COLO829 (cell line): ENCODE results near the gene ALDH16A1.
A peak's percentile ranks its signal among the peaks of the same experiment; 100 is the strongest.

Source experiments
- DNase-seq: peaks from one replicate; pipeline ENCODE4 v3.0.0; 2012; ENCODE audit warnings: low spot score

Gene ALDH16A1

GRCh38 chr19:49488863-49489537 is 36.0 kb downstream of the ALDH16A1 start:
- DNase-seq = no peak

- no peak for DNase-seq
Measured at GRCh38 chr19:49489601-49490167, 36.7 kb downstream of the ALDH16A1 start.

GRCh38 chr19:49490287-49491029 is 37.4 kb downstream of the ALDH16A1 start:
- no peak for DNase-seq

- DNase-seq = no peak
Measured at GRCh38 chr19:49491030-49491803, 38.2 kb downstream of the ALDH16A1 start.

GRCh38 chr19:49491804-49492572 is 39.0 kb downstream of the ALDH16A1 start:
- DNase-seq = no peak

DNA sequence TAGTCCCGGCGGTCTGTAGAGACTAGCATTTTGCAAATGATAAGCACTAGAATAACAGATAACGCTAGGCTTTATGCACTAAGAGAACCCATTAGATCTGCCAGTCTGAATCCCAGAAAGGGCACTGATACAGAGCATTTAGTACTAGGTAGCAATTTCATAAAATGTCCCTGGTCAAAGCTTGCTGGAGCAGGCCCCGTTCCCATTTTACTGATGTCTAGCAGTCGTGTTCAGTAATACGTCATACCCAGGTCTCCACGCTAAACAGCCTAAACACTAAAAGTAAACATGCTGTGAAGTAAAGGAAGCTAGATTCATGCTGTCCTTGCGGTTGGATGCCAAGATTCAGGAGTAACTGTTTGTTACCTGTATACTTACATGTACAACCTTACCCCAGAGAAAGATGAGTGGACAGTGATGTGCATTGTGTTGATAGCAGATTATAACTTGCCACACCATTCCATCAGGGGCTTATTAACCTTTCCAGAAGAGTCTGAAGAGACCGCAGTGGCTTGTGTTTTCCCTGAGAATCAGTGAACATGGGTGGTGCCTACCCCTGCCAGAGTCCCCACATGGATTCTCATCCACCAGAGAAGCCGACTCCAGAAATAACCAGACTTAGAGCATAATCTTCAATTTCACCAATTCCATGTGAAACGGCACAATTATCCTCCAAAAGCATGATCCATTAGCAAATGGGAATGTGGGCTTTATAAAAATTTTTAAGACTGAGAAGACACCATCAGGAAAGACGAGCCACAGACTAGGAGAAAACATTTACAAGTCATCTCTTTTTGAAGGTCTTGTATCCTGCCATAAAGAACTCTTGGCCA is 39.8 kb downstream of the ALDH16A1 start:
- DNase-seq = no peak

DNA sequence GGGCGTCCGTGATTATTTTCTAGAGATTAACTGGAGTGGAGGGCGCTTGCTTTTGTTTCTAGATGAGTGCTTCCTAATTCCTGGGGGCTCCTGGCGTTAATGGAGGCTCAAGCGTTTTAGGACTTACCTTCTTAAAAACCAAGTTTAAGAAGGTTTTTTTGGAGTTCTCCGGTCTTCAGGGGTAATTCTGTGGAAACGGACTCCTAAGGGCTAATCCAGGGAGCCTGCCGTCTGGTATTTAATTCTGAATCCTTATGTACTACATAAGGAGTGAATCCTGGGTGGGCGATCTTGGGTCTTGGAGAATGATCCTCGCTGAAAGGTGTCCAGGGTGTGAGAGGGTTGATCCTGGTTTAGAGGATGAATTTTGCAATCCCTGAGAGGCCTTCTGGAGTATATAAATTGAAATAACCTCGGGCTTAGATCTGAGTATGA is 43.6 kb downstream of the ALDH16A1 start:
- DNase-seq = no peak

- peak; percentile 67 for DNase-seq
Measured at GRCh38 chr19:49497047-49497788, 44.2 kb downstream of the ALDH16A1 start.

GRCh38 chr19:49497789-49498103 is 44.7 kb downstream of the ALDH16A1 start:
- DNase-seq = no peak

- DNase-seq = no peak
Measured at GRCh38 chr19:49498475-49498874, 45.5 kb downstream of the ALDH16A1 start.

GRCh38 chr19:49499030-49499670 is 46.1 kb downstream of the ALDH16A1 start:
- DNase-seq = no peak

- DNase-seq = peak; percentile 66
Measured at GRCh38 chr19:49502866-49503581, 50.0 kb downstream of the ALDH16A1 start.

GRCh38 chr19:49503582-49503962 is 50.5 kb downstream of the ALDH16A1 start:
- DNase-seq = no peak

- peak; percentile 59 for DNase-seq
Measured at GRCh38 chr19:49506575-49507105, 53.6 kb downstream of the ALDH16A1 start.

- DNase-seq = no peak
Measured at GRCh38 chr19:49507803-49508494, 54.9 kb downstream of the ALDH16A1 start.

GRCh38 chr19:49512970-49513745 is 60.1 kb downstream of the ALDH16A1 start:
- DNase-seq = no peak

GRCh38 chr19:49513746-49514118 is 60.7 kb downstream of the ALDH16A1 start:
- DNase-seq = no peak
